Astrocyte (in vitro differentiated cells and primary cell): ENCODE measurements around the gene SMIM5. TPM values are rescaled to one million over a fixed set of nuclear protein-coding genes. Genes with fewer than 3 reads are reported as not detected.

ENCODE experiments used
- DNase-seq: peaks from one replicate; pipeline ENCODE4 v3.0.0-alpha.2; 2010; ENCODE audit warnings: low read depth
- FAIRE-seq: peaks from 2 replicates; lab custom pipeline; 2011; peaks lifted over from hg19 to GRCh38; lab: Jason Lieb, UNC
- H2AFZ ChIP-seq: 2 replicates; pipeline ENCODE4 v1.6.0; 2012; ENCODE audit warnings: low read depth, low read length, inconsistent platforms
- H3K27ac ChIP-seq: 2 replicates; pipeline ENCODE4 v1.5.1; 2011; ENCODE audit warnings: low read depth, low read length, inconsistent platforms
- H3K27me3 ChIP-seq: 2 replicates; pipeline ENCODE4 v1.6.0; 2011; ENCODE audit warnings: low read length, inconsistent platforms; ENCODE audit not compliant: insufficient read depth
- H3K36me3 ChIP-seq: 2 replicates; pipeline ENCODE4 v1.5.1; 2011; ENCODE audit warnings: low read length, inconsistent platforms; ENCODE audit not compliant: insufficient read depth
- H3K4me1 ChIP-seq: 2 replicates; pipeline ENCODE4 v1.5.1; 2011; ENCODE audit warnings: low read length, inconsistent platforms; ENCODE audit not compliant: insufficient read depth
- H3K4me2 ChIP-seq: 2 replicates; pipeline ENCODE4 v1.6.0; 2012; ENCODE audit warnings: low read length, inconsistent platforms
- H3K4me3 ChIP-seq: 2 replicates; pipeline ENCODE4 v1.5.1; 2011; ENCODE audit warnings: low read depth, mild to moderate bottlenecking, low read length, inconsistent platforms; ENCODE audit not compliant: insufficient read depth
- H3K79me2 ChIP-seq: 2 replicates; pipeline ENCODE4 v1.6.0; 2012; ENCODE audit warnings: mild to moderate bottlenecking, low read length, inconsistent platforms; ENCODE audit not compliant: insufficient read depth
- H3K9ac ChIP-seq: 2 replicates; pipeline ENCODE4 v1.6.0; 2012; ENCODE audit warnings: mild to moderate bottlenecking, low read length, inconsistent platforms
- H3K9me3 ChIP-seq: 2 replicates; pipeline ENCODE4 v1.5.1; 2012; ENCODE audit warnings: low read depth, mild to moderate bottlenecking, low read length, inconsistent platforms; ENCODE audit not compliant: insufficient read depth
- H4K20me1 ChIP-seq: 2 replicates; pipeline ENCODE4 v1.6.0; 2012; ENCODE audit warnings: low read length, inconsistent platforms; ENCODE audit not compliant: insufficient read depth
- H3K27ac Mint-ChIP-seq: one replicate; pipeline ENCODE4 v1.8.0; 2021; ENCODE audit warnings: mild to moderate bottlenecking, mixed read lengths; ENCODE audit not compliant: unreplicated experiment
- H3K27me3 Mint-ChIP-seq: one replicate; pipeline ENCODE4 v1.8.0; 2021; ENCODE audit warnings: low read depth, mixed read lengths; ENCODE audit not compliant: unreplicated experiment
- H3K36me3 Mint-ChIP-seq: one replicate; pipeline ENCODE4 v1.8.0; 2021; ENCODE audit warnings: low read depth, mixed read lengths; ENCODE audit not compliant: unreplicated experiment
- H3K4me1 Mint-ChIP-seq: one replicate; pipeline ENCODE4 v1.8.0; 2021; ENCODE audit warnings: low read depth, mixed read lengths; ENCODE audit not compliant: unreplicated experiment
- H3K4me3 Mint-ChIP-seq: one replicate; pipeline ENCODE4 v1.8.0; 2021; ENCODE audit warnings: mild to moderate bottlenecking, moderate library complexity, mixed read lengths; ENCODE audit not compliant: unreplicated experiment
- H3K9me3 Mint-ChIP-seq: one replicate; pipeline ENCODE4 v1.8.0; 2021; ENCODE audit warnings: mild to moderate bottlenecking, mixed read lengths; ENCODE audit not compliant: unreplicated experiment
- EZH2 ChIP-seq: IDR thresholded peaks from 2 replicates; pipeline ENCODE4 v1.6.1; 2012; ENCODE audit warnings: mild to moderate bottlenecking, low read length, inconsistent platforms; ENCODE audit not compliant: insufficient read depth
- total RNA-seq: library from RNA; stranded (reverse); gene quantifications from 2 replicates; pipeline ENCODE4 v1.2.1, GENCODE V29; 2021
- TF ChIP-seq, protein P1 (sequence below): IDR thresholded peaks from 2 replicates; pipeline ENCODE4 v1.5.1; 2011; ENCODE audit warnings: low read depth, mild to moderate bottlenecking, inconsistent platforms, low read length, moderate library complexity; ENCODE audit not compliant: insufficient read depth

SMIM5 gene
- total RNA-seq, 1 donor from 2014 or later = 0.07 TPM

DNA sequence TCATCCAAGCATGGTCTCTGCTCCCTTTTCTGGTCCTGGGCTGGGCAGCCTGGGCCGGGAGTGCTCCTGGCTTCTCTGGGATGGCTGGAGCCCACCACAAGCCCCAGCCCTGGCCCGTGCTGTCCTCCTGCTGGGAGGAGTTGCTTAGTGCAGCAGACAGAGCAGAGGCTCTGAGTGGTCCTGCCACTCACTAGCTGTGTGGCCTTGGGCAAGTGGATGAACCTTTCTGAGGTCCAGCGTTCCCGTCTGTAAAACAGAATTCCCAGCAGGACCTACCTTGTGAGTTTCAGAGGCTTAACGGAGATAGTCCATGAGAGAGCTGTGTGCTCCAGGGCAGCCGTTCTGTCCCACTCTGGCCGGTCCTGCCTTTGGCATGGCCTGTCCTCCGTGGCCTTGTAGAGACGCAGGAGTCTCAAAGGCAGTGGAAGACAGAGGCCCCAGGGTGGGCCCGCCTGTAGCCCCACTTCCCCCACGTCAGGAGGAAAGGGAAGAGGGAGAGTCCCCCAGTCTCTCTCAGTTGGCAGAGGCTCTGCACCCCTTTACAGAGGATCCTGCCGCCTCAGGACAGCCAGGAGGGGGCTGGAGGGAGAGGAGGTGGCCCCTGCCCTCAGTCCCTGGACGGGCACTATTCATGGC is 37.8 kb upstream of the SMIM5 start:
- Histone ChIP-seq H3K9ac (no peak overlapping the region), H3K9me3 (no peaks in the 10 kb centered on the region), H3K4me3 (no peak overlapping the region), H3K36me3 (no peaks in the 10 kb centered on the region), H3K27me3 (peaks cover 4% of the 10 kb centered on the region), H3K79me2 (no peaks in the 10 kb centered on the region), H3K27ac (no peak overlapping the region), H3K4me2 (no peak overlapping the region), H4K20me1 (no peaks in the 10 kb centered on the region), H3K4me1 (no peaks in the 10 kb centered on the region), H2AFZ (no peak overlapping the region)
- peaks cover 18% of the 10 kb centered on the region for H3K27me3 Mint-ChIP-seq
- H3K4me1 Mint-ChIP-seq = no peaks in the 10 kb centered on the region
- H3K36me3 Mint-ChIP-seq = peaks cover 2% of the 10 kb centered on the region
- no peak overlapping the region for H3K27ac Mint-ChIP-seq
- FAIRE-seq (no peak), DNase-seq (no peak)
- no peak overlapping the region for H3K4me3 Mint-ChIP-seq
- no peaks in the 10 kb centered on the region for H3K9me3 Mint-ChIP-seq
- TF ChIP-seq, protein P1, sequence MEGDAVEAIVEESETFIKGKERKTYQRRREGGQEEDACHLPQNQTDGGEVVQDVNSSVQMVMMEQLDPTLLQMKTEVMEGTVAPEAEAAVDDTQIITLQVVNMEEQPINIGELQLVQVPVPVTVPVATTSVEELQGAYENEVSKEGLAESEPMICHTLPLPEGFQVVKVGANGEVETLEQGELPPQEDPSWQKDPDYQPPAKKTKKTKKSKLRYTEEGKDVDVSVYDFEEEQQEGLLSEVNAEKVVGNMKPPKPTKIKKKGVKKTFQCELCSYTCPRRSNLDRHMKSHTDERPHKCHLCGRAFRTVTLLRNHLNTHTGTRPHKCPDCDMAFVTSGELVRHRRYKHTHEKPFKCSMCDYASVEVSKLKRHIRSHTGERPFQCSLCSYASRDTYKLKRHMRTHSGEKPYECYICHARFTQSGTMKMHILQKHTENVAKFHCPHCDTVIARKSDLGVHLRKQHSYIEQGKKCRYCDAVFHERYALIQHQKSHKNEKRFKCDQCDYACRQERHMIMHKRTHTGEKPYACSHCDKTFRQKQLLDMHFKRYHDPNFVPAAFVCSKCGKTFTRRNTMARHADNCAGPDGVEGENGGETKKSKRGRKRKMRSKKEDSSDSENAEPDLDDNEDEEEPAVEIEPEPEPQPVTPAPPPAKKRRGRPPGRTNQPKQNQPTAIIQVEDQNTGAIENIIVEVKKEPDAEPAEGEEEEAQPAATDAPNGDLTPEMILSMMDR = no peak
- TF ChIP-seq EZH2 = no peak

DNA sequence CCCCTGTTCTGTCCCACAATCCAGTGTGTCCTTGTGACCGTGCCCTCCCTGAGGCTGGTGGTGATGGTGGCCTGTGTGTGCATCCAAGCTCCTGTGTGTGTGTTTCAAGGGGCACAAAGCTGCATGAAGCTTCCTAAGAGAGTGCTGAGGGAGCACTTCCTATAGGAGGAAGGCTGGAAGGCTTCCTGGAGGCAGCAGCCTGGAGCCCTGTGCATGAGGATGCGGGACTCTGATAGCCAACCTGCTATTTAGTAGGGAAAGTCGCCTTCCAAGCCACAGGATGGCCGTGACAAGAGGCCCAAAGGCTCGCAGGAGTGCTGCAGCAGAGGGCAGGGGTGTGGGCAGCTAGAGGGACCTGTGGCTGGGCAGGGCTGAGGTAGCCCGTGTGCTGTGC is 37.3 kb upstream of the SMIM5 start:
- DNase-seq (no peak), FAIRE-seq (no peak)
- peaks cover 2% of the 10 kb centered on the region for H3K36me3 Mint-ChIP-seq
- TF ChIP-seq EZH2 = no peak
- TF ChIP-seq, protein P1 = no peak
- no peaks in the 10 kb centered on the region for H4K20me1 ChIP-seq
- no peaks in the 10 kb centered on the region for H3K36me3 ChIP-seq
- H3K4me2 ChIP-seq = no peak overlapping the region
- no peaks in the 10 kb centered on the region for H3K4me1 Mint-ChIP-seq
- no peak overlapping the region for H3K4me3 ChIP-seq
- H3K4me1 ChIP-seq = no peaks in the 10 kb centered on the region
- H3K27me3 Mint-ChIP-seq = peaks cover 15% of the 10 kb centered on the region
- no peaks in the 10 kb centered on the region for H3K9me3 ChIP-seq
- H3K9ac ChIP-seq = no peak overlapping the region
- H3K27me3 ChIP-seq = peaks cover 4% of the 10 kb centered on the region
- no peak overlapping the region for H3K27ac ChIP-seq
- no peak overlapping the region for H2AFZ ChIP-seq
- no peaks in the 10 kb centered on the region for H3K79me2 ChIP-seq
- H3K27ac Mint-ChIP-seq = no peak overlapping the region
- no peak overlapping the region for H3K4me3 Mint-ChIP-seq
- no peaks in the 10 kb centered on the region for H3K9me3 Mint-ChIP-seq

DNA sequence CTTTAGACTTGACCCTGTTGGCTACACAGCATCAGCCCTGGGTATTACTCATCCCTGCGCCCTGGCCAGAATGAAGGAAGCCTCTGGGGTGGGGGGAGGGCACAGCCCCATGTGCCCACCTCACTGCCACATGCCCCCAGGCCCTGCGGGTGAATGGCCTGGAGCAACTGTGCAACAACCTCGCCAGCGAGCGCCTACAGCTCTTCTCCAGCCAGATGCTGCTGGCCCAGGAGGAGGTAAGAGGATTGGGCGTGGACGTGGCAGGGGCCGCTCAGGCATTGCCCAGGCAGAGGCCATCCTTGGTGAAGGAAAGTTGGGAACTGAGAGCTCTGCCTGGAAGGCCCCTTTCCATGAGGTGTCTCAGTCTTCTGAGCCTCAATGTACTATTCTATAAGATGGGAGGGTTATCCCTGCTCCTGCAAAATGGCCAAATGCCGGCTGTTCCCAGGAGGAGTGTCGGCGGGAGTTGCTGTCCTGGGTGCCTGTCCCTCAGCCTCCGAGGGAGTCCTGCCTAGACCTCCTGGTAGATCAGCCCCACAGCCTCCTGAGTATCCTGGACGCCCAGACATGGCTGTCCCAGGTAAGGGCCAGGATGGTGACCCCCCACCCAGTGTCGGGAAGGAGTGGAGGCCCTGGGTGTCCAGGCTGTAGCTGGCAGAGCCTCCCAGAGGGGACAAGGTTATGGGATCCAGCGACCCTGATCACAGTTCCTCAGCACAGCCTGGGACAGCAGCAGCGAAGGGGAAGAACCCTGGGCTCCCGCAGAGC is 36.7 kb upstream of the SMIM5 start:
- Mint-ChIP-seq H3K27me3 (peaks cover 10% of the 10 kb centered on the region), H3K4me1 (no peaks in the 10 kb centered on the region), H3K27ac (no peak overlapping the region), H3K4me3 (no peak overlapping the region), H3K36me3 (peaks cover 2% of the 10 kb centered on the region), H3K9me3 (no peaks in the 10 kb centered on the region)
- no peaks in the 10 kb centered on the region for H3K9me3 ChIP-seq
- DNase-seq (no peak), FAIRE-seq (no peak)
- H3K27me3 ChIP-seq = peaks cover 4% of the 10 kb centered on the region
- no peak overlapping the region for H3K4me2 ChIP-seq
- H2AFZ ChIP-seq = no peak overlapping the region
- no peak overlapping the region for H3K4me3 ChIP-seq
- H3K79me2 ChIP-seq = no peaks in the 10 kb centered on the region
- no peaks in the 10 kb centered on the region for H3K4me1 ChIP-seq
- H3K27ac ChIP-seq = no peak overlapping the region
- no peak overlapping the region for H3K9ac ChIP-seq
- no peaks in the 10 kb centered on the region for H4K20me1 ChIP-seq
- no peaks in the 10 kb centered on the region for H3K36me3 ChIP-seq
- TF ChIP-seq, protein P1 = no peak
- TF ChIP-seq EZH2 = no peak
